Endodermal cell (in vitro differentiated cells): Measurements from ENCODE around the gene CDK5RAP3. TPM values are rescaled to one million over a fixed set of nuclear protein-coding genes. Genes with fewer than 3 reads are reported as not detected.

ENCODE experiments used
- DNase-seq: peaks from one replicate; pipeline ENCODE4 v3.0.0-alpha.2; 2017
- H3K27ac ChIP-seq: 2 replicates; pipeline ENCODE4 v1.5.1; 2013; ENCODE audit warnings: mild to moderate bottlenecking, low read depth, low read length, moderate library complexity
- H3K27me3 ChIP-seq: 2 replicates; pipeline ENCODE4 v1.6.1; 2013; ENCODE audit warnings: mild to moderate bottlenecking, low read length, moderate library complexity; ENCODE audit not compliant: insufficient read depth, control insufficient read depth, poor library complexity, severe bottlenecking
- H3K36me3 ChIP-seq: 2 replicates; pipeline ENCODE4 v1.7.0; 2013; ENCODE audit warnings: mild to moderate bottlenecking, low read length, moderate library complexity; ENCODE audit not compliant: control insufficient read depth, insufficient read depth
- H3K4me1 ChIP-seq: one replicate; pipeline ENCODE4 v1.7.0; 2013; ENCODE audit warnings: low read length; ENCODE audit not compliant: control insufficient read depth, insufficient read depth
- H3K4me3 ChIP-seq: 2 replicates; pipeline ENCODE4 v1.5.1; 2013; ENCODE audit warnings: mild to moderate bottlenecking, low read length, moderate library complexity
- H3K9ac ChIP-seq: 2 replicates; pipeline ENCODE4 v1.6.1; 2013; ENCODE audit warnings: mild to moderate bottlenecking, low read length, moderate library complexity; ENCODE audit not compliant: poor library complexity, severe bottlenecking; ENCODE audit errors: extremely low read depth
- H3K9me3 ChIP-seq: 2 replicates; pipeline ENCODE4 v1.6.1; 2013; ENCODE audit warnings: mild to moderate bottlenecking, low read length, moderate library complexity; ENCODE audit not compliant: control insufficient read depth
- H3K27ac Mint-ChIP-seq: 2 replicates; pipeline ENCODE4 v1.8.0; 2020; ENCODE audit warnings: mixed read lengths
- H3K27me3 Mint-ChIP-seq: 2 replicates; pipeline ENCODE4 v1.8.0; 2021; ENCODE audit warnings: mild to moderate bottlenecking, mixed read lengths; ENCODE audit not compliant: insufficient read depth
- H3K36me3 Mint-ChIP-seq: 2 replicates; pipeline ENCODE4 v1.8.0; 2020; ENCODE audit warnings: low read depth, mixed read lengths
- H3K4me1 Mint-ChIP-seq: 2 replicates; pipeline ENCODE4 v1.8.0; 2020; ENCODE audit warnings: mixed read lengths
- H3K4me3 Mint-ChIP-seq: 2 replicates; pipeline ENCODE4 v1.8.0; 2020; ENCODE audit warnings: mild to moderate bottlenecking, moderate library complexity, mixed read lengths
- H3K9me3 Mint-ChIP-seq: 2 replicates; pipeline ENCODE4 v1.8.0; 2020; ENCODE audit warnings: mild to moderate bottlenecking, mixed read lengths
- WGBS, 2 experiments: methylation state at CpG; one replicate each; pipeline versions ENCODE4 v1.1.5 to v1.1.7; 2013; ENCODE audit warnings: missing lambda C conversion rate in 2 of 2, mixed read lengths in 1 of 2; ENCODE audit not compliant: insufficient coverage in 1 of 2, insufficient read length in 1 of 2; 5-methylcytosine and 5-hydroxymethylcytosine counted together
- long read RNA-seq, 4 experiments: library from polyadenylated mRNA in 2 of 4; library from RNA in 1 of 4; library from capped mRNA in 1 of 4; stranded (forward) in 3 of 4; unstranded in 1 of 4; transcript quantifications; one replicate each; pipeline ENCODE4 v2.0.0, GENCODE V29; 2020 to 2021; ENCODE audit warnings: inconsistent platforms in 1 of 4
- polyA plus RNA-seq, 2 experiments: library from polyadenylated mRNA; stranded (reverse); fragments of 50-300 nt; gene quantifications; one replicate each; pipeline ENCODE4 v1.2.3, GENCODE V29; 2013
- total RNA-seq, 2 donors: library from RNA; stranded (reverse); fragmentation: NEBNext Ultra II Directional in 1 of 2; extraction: Animal tissue kit (Norgen Biotek cat#: 25700) in 1 of 2; gene quantifications; 2 replicates in 1 of 2; 3 replicates in 1 of 2; pipeline ENCODE4 v1.2.1, GENCODE V29; 2021
- TF ChIP-seq, protein P1 (sequence below): fragments of 200-600 bp; sonication (generic); conservative IDR thresholded peaks from 2 replicates; pipeline ENCODE4 v1.5.0; 2021; ENCODE audit warnings: antibody characterized with exemption, mild to moderate bottlenecking

CDK5RAP3 gene, protein sequence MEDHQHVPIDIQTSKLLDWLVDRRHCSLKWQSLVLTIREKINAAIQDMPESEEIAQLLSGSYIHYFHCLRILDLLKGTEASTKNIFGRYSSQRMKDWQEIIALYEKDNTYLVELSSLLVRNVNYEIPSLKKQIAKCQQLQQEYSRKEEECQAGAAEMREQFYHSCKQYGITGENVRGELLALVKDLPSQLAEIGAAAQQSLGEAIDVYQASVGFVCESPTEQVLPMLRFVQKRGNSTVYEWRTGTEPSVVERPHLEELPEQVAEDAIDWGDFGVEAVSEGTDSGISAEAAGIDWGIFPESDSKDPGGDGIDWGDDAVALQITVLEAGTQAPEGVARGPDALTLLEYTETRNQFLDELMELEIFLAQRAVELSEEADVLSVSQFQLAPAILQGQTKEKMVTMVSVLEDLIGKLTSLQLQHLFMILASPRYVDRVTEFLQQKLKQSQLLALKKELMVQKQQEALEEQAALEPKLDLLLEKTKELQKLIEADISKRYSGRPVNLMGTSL
- 100 to 1,000 TPM; 171 to 198 TPM for total RNA-seq
- polyA plus RNA-seq (2013, experiment 1 of 2), result 245 TPM
- polyA plus RNA-seq (2013, experiment 2 of 2), result 217 TPM
- long read RNA-seq, experiment 1, transcript CDK5RAP3-218 (13 exons, 1,957 nt), result major isoform, 5 of 30 reads
- long read RNA-seq, experiment 1, partial matches to known transcripts, result 15 of 30 reads
- long read RNA-seq, experiment 1, other reads (novel, unspliced or antisense), result 6 of 30 reads
- long read RNA-seq, experiment 2, transcript CDK5RAP3-231 (12 exons, 2,759 nt), result minor isoform, 38 of 239 reads
- long read RNA-seq, experiment 2, transcript CDK5RAP3-201 (14 exons, 1,866 nt), result major isoform, 131 of 239 reads
- long read RNA-seq, experiment 2, partial matches to known transcripts, result 28 of 239 reads
- long read RNA-seq, experiment 2, other reads (novel, unspliced or antisense), result 38 of 239 reads
- long read RNA-seq, experiment 3, transcript CDK5RAP3-231 (12 exons, 2,759 nt), result minor isoform, 79 of 527 reads
- long read RNA-seq, experiment 3, transcript CDK5RAP3-237 (13 exons, 2,519 nt), result minor isoform, 7 of 527 reads
- long read RNA-seq, experiment 3, transcript CDK5RAP3-217 (13 exons, 2,609 nt), result minor isoform, 6 of 527 reads
- long read RNA-seq, experiment 3, transcript CDK5RAP3-201 (14 exons, 1,866 nt), result major isoform, 358 of 527 reads
- long read RNA-seq, experiment 3, partial matches to known transcripts, result 17 of 527 reads
- long read RNA-seq, experiment 3, other reads (novel, unspliced or antisense), result 60 of 527 reads
- long read RNA-seq, experiment 4, transcript CDK5RAP3-201 (14 exons, 1,866 nt), result major isoform, 87 of 148 reads
- long read RNA-seq, experiment 4, transcript CDK5RAP3-231 (12 exons, 2,759 nt), result minor isoform, 16 of 148 reads
- long read RNA-seq, experiment 4, partial matches to known transcripts, result 25 of 148 reads
- long read RNA-seq, experiment 4, other reads (novel, unspliced or antisense), result 17 of 148 reads

DNA sequence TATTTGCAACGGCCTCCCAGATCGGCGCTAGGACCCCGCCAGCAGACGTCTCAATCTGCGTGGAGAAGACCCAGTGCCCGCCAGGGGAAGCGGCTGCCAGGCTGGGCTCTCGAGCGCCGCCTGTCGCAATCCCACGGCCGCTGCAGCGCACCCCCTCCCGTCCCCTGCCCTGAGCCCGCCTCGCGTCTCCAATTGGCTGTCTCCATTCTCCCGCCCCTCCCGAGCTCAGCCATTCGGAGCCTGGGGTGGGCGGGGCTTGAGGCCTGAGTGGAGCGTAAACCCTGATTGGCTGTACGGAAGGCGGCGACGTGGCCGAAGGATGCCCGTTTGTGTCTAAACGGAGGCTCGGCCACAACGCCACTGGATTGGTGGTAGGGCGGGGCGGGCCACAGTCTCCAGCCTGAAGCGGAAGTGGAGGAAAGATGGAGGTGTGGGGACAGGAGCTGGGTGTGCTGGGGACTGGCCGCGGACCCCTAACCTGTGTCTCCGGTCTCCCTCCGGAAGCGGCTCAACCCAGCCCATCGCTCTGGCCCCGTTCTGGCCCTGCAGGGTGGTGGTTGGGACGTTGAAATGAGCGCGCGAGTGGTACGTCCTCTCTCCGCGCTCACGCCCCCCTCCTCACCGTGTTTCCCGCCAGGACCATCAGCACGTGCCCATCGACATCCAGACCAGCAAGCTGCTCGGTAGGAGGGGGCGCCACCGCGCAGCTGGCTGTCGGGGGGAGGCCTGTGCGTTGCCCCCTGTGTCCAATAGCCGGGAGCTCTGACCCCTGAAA lies at the start of gene CDK5RAP3:
Gene CDK5RAP3 (plus strand): TSS at position 389 of the 775 bp plus-strand sequence. CDS start 34 bp downstream, at position 423.
- Mint-ChIP-seq H3K4me1 (peaks cover 8% of the 10 kb centered on the region), H3K4me3 (peak within 1 kb of the TSS; percentile 86), H3K9me3 (no peaks in the 10 kb centered on the region), H3K27ac (peak within 1 kb of the TSS; percentile 98), H3K36me3 (peaks cover 24% of the 10 kb centered on the region), H3K27me3 (peaks cover 13% of the 10 kb centered on the region)
- Histone ChIP-seq H3K9ac (peak within 1 kb of the TSS; percentile 39), H3K4me1 (no peaks in the 10 kb centered on the region), H3K36me3 (peaks cover 18% of the 10 kb centered on the region), H3K27me3 (peaks cover 5% of the 10 kb centered on the region), H3K4me3 (peak within 1 kb of the TSS; percentile 79), H3K9me3 (no peaks in the 10 kb centered on the region), H3K27ac (no peak within 1 kb of the TSS)
- DNase-seq, result peak; percentile 100
- 1% methylated on average over 32 to 62 of the region's 62 CpGs for WGBS, 2 experiments
- TF ChIP-seq, protein P1, sequence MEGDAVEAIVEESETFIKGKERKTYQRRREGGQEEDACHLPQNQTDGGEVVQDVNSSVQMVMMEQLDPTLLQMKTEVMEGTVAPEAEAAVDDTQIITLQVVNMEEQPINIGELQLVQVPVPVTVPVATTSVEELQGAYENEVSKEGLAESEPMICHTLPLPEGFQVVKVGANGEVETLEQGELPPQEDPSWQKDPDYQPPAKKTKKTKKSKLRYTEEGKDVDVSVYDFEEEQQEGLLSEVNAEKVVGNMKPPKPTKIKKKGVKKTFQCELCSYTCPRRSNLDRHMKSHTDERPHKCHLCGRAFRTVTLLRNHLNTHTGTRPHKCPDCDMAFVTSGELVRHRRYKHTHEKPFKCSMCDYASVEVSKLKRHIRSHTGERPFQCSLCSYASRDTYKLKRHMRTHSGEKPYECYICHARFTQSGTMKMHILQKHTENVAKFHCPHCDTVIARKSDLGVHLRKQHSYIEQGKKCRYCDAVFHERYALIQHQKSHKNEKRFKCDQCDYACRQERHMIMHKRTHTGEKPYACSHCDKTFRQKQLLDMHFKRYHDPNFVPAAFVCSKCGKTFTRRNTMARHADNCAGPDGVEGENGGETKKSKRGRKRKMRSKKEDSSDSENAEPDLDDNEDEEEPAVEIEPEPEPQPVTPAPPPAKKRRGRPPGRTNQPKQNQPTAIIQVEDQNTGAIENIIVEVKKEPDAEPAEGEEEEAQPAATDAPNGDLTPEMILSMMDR, result peak; percentile 93

DNA sequence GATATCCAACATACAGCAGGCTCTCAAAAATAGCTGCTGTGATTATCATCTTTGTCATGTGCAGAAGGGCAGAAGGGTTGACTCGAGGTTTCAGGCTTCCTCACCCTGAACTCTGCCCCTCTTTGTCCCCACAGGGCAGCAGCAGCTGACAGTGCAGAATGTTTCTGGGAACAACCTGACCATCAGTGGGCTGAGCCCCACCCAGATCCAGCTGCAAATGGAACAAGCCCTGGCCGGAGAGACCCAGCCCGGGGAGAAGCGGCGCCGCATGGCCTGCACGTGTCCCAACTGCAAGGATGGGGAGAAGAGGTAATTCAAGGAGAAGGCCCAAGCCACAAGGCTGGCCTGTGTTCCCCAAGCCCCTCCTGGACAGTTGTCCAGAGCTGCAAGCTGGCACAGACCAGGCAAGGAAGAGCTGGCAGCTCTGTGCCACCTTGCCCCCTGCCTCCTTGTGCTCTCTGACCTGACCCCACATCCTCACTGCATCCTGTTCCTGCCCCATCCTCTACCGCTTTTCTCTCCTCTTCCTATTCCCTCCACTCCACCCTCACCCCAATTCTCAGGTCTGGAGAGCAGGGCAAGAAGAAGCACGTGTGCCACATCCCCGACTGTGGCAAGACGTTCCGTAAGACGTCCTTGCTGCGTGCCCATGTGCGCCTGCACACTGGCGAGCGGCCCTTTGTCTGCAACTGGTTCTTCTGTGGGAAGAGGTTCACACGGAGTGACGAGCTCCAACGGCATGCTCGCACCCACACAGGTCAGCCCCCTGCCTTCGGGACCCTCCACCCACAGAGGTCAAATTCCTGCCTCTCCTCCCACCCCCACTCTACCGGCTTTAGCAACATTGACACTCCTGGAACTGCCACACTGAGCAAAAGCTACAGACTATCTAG lies 45.9 kb upstream of the CDK5RAP3 start:
- no peaks in the 10 kb centered on the region for H3K9me3 Mint-ChIP-seq
- TF ChIP-seq, protein P1, result no peak
- H3K36me3 ChIP-seq, result peaks cover 22% of the 10 kb centered on the region
- no peaks in the 10 kb centered on the region for H3K4me1 ChIP-seq
- no peak overlapping the region for H3K4me3 ChIP-seq
- H3K4me3 Mint-ChIP-seq, result no peak overlapping the region
- no peak for DNase-seq
- no peak overlapping the region for H3K27ac ChIP-seq
- no peak overlapping the region for H3K9ac ChIP-seq
- H3K27me3 ChIP-seq, result no peaks in the 10 kb centered on the region
- H3K27me3 Mint-ChIP-seq, result no peaks in the 10 kb centered on the region
- H3K9me3 ChIP-seq, result no peaks in the 10 kb centered on the region
- 94 to 96% methylated on average over 17 to 23 of the region's 23 CpGs for WGBS, 2 experiments
- H3K4me1 Mint-ChIP-seq, result no peaks in the 10 kb centered on the region
- H3K36me3 Mint-ChIP-seq, result peaks cover 42% of the 10 kb centered on the region
- no peak overlapping the region for H3K27ac Mint-ChIP-seq
